HepG2 (cell line): ENCODE results near the gene CNR2. TPM values are rescaled to one million over a fixed set of nuclear protein-coding genes. Genes with fewer than 3 reads are reported as not detected.

Experiments used
- ATAC-seq: fragments of 200-7000 bp; cut with Tn5 transposase; 3 replicates; pipeline ENCODE4 v1.9.1; 2020; ENCODE audit warnings: mild to moderate bottlenecking, moderate library complexity
- BruUV-seq: library from RNA; stranded (reverse); fragments of 400-500 nt; replicated peaks from 2 replicates; lab custom pipeline; 2021; lab: Mats Ljungman, UMichigan
- CTCF ChIA-PET: fragments of 300-600 bp; formaldehyde crosslinking; extraction: SDS; loops from one replicate; lab custom pipeline; 2021; ENCODE audit warnings: low total read pairs, inconsistent platforms, low intra/inter-chr PET ratio; lab: Yijun Ruan, JAX
- POLR2A ChIA-PET: fragments of 350-600 bp; sonication (Branson Sonifier 250); formaldehyde crosslinking; loops from one replicate; lab custom pipeline; 2020; ENCODE audit warnings: antibody characterized with exemption, inconsistent platforms; lab: Yijun Ruan, JAX
- DNase-seq: peaks from one replicate; pipeline ENCODE4 v3.0.0-alpha.2; 2015; ENCODE audit warnings: low spot score
- FAIRE-seq: peaks from 3 replicates; lab custom pipeline; 2011; peaks lifted over from hg19 to GRCh38; lab: Jason Lieb, UNC
- H2AFZ ChIP-seq: one replicate; pipeline ENCODE4 v1.6.1; 2011; ENCODE audit warnings: low read length, inconsistent platforms
- H3K27ac ChIP-seq: fragments of 300-600 bp; 3 replicates; pipeline ENCODE4 v1.8.0; 2011; ENCODE audit warnings: mixed run types, mild to moderate bottlenecking, mixed read lengths, low read length, inconsistent platforms; ENCODE audit not compliant: insufficient read depth; ENCODE audit errors: extremely low read length
- H3K27me3 ChIP-seq, 2 experiments: fragments of 200-600 bp in 1 of 2; 2 replicates in 1 of 2; 3 replicates in 1 of 2; pipeline versions ENCODE4 v1.6.0 to v1.8.0; 2011; ENCODE audit warnings: low read length in 2 of 2, mild to moderate bottlenecking in 2 of 2, moderate library complexity in 2 of 2, inconsistent platforms in 1 of 2; ENCODE audit not compliant: insufficient read depth in 2 of 2, control insufficient read depth in 1 of 2
- H3K36me3 ChIP-seq, 2 experiments: fragments of 200-600 bp in 1 of 2; replicated peaks in 1 of 2; 2 replicates in 1 of 2; 3 replicates in 1 of 2; pipeline versions ENCODE4 v1.5.1 to v1.8.0; 2011; ENCODE audit warnings: low read length in 2 of 2, inconsistent platforms in 1 of 2; ENCODE audit not compliant: insufficient read depth in 2 of 2, control insufficient read depth in 1 of 2
- H3K4me1 ChIP-seq: 2 replicates; pipeline ENCODE4 v1.5.1; 2012; ENCODE audit warnings: low read length, inconsistent platforms; ENCODE audit not compliant: insufficient read depth
- H3K4me2 ChIP-seq: 2 replicates; pipeline ENCODE4 v1.6.0; 2011; ENCODE audit warnings: low read depth, low read length, inconsistent platforms
- H3K4me3 ChIP-seq, 3 experiments: fragments of 200-600 bp in 1 of 3; sonication (generic), shearing (Covaris generic) in 1 of 3; replicated peaks in 1 of 3; 2 replicates each; pipeline ENCODE4 v1.5.1; 2011 to 2016; ENCODE audit warnings: low read length in 3 of 3, inconsistent platforms in 2 of 3, low read depth in 2 of 3, mild to moderate bottlenecking in 2 of 3, control low read depth in 1 of 3, mixed read lengths in 1 of 3; ENCODE audit not compliant: insufficient read depth in 1 of 3
- H3K79me2 ChIP-seq: one replicate; pipeline ENCODE4 v1.6.1; 2011; ENCODE audit warnings: low read length, inconsistent platforms; ENCODE audit not compliant: insufficient read depth
- H3K9ac ChIP-seq: 2 replicates; pipeline ENCODE4 v1.6.0; 2011; ENCODE audit warnings: mild to moderate bottlenecking, low read depth, low read length, inconsistent platforms; ENCODE audit not compliant: insufficient read depth
- H3K9me3 ChIP-seq: 2 replicates; pipeline ENCODE4 v1.5.1; 2012; ENCODE audit warnings: mild to moderate bottlenecking, low read length
- H4K20me1 ChIP-seq: 2 replicates; pipeline ENCODE4 v1.6.0; 2011; ENCODE audit warnings: inconsistent platforms, mild to moderate bottlenecking, low read length, moderate library complexity; ENCODE audit not compliant: insufficient read depth
- EEA1 ChIP-seq: sonication (generic); formaldehyde crosslinking; IDR thresholded peaks from 2 replicates; pipeline ENCODE4 v1.5.1; 2020; ENCODE audit warnings: mild to moderate bottlenecking, missing genetic modification reagents, borderline replicate concordance
- MAF1 ChIP-seq: sonication (generic); formaldehyde crosslinking; IDR thresholded peaks from 2 replicates; pipeline ENCODE4 v1.5.0; 2020; ENCODE audit warnings: missing genetic modification reagents, borderline replicate concordance
- POLR2A ChIP-seq, 2 experiments: IDR thresholded peaks; 2 replicates each; pipeline ENCODE4 v1.6.1; 2011; ENCODE audit warnings: low read depth in 2 of 2, low read length in 2 of 2, mild to moderate bottlenecking in 1 of 2, moderate library complexity in 1 of 2; ENCODE audit not compliant: insufficient read depth in 1 of 2
- WIZ ChIP-seq: sonication (generic); formaldehyde crosslinking; IDR thresholded peaks from 2 replicates; pipeline ENCODE4 v1.5.1; 2020; ENCODE audit warnings: mild to moderate bottlenecking, missing genetic modification reagents
- ZC3H4 ChIP-seq: sonication (generic); formaldehyde crosslinking; IDR thresholded peaks from 2 replicates; pipeline ENCODE4 v1.4.0; 2020; ENCODE audit warnings: missing genetic modification reagents, borderline replicate concordance
- WGBS: methylation state at CpG from one replicate; pipeline ENCODE4 v1.1.6; 2017; ENCODE audit warnings: low lambda C conversion rate; 5-methylcytosine and 5-hydroxymethylcytosine counted together
- in situ Hi-C: cut with HindIII; loops from 2 replicates; pipeline ENCODE4 v1.10.0; 2017; ENCODE audit warnings: low pct_unique_long_range_greater_than_20kb; ENCODE audit not compliant: extremely low pct_ligation_motif_present
- intact Hi-C: fragments of 100-400 bp; cut with micrococcal nuclease; formaldehyde crosslinking; loops from one replicate; pipeline ENCODE4 v1.10.0; 2022; ENCODE audit not compliant: unreplicated experiment
- microRNA counts: library from miRNA; unstranded; fragments of <30 nt; microRNA quantifications from one replicate; lab custom pipeline; 2015
- microRNA-seq: library from miRNA; unstranded; fragments of <30 nt; microRNA quantifications from one replicate; pipeline ENCODE4, GENCODE V29; 2020
- polyA plus RNA-seq, 8 experiments: library from polyadenylated mRNA; depleted of rRNA in 3 of 8; stranded (reverse) in 7 of 8; unstranded in 1 of 8; fragments of >200 nt; fragmentation: Illumina TruSeq in 4 of 8; extraction: Trizol in 4 of 8; gene quantifications; 2 replicates each; pipeline versions ENCODE4 v1.2.1 to v1.2.3, GENCODE V29; 2011 to 2016; ENCODE audit warnings: low read depth in 4 of 8, missing spikeins in 1 of 8, mixed read lengths in 1 of 8; ENCODE audit not compliant: insufficient read depth in 1 of 8
- small RNA-seq, 3 experiments: library from RNA; depleted of rRNA; stranded (forward); fragments of <200 nt; gene quantifications; one replicate each; pipeline ENCODE3, GENCODE V24; 2012; ENCODE audit warnings: low read depth in 2 of 3, low replicate concordance in 1 of 3; ENCODE audit not compliant: insufficient read length in 3 of 3, insufficient read depth in 2 of 3
- total RNA-seq, 5 experiments: library from RNA; depleted of rRNA; stranded (reverse); fragments of >200 nt; fragmentation: Illumina TruSeq; extraction: Trizol; gene quantifications; 2 replicates each; pipeline ENCODE4 v1.2.3, GENCODE V29; 2016; ENCODE audit warnings: low read depth in 1 of 5

The CNR2 gene
- total and polyA plus RNA-seq, 2 of the 13 experiments (the other 11 are each of a cell fraction or from before 2014, with no cell fraction given) = not detected

DNA sequence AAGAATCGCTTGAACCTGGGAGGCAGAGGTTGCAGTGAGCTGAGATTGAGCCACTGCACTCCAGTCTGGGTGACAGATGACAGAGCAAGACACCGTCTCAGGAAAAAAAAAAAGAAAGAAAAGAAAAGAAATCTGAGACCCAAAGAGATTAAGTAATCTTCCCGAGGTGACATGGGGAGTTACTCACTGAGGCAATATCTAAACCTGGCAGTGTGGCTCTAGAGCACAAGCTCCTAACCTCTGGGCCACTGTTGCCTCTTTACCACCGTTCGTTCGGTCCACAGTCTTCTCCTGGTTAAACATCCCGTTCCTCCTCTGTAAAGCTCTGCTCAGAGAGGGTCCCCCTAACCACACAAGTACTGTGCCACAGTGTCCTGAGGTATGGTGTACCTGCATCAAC, 89.4 kb downstream of the CNR2 start:
- TF ChIP-seq WIZ = no peak
- peak in 1 of 2 experiments; percentile 31; a peak in 1 of 4 replicates for TF ChIP-seq POLR2A (IDR thresholded peaks at IDR 0.05; ENCODE audit: insufficient read depth in 1 of 2, low read depth in 2 of 2, low read length in 2 of 2)
- TF ChIP-seq MAF1 (CRISPR knock-in tag) = no peak
- TF ChIP-seq ZC3H4 (CRISPR knock-in tag) = peak; percentile 47; the same call in 1 of the 2 replicates
- no peak for TF ChIP-seq EEA1 (CRISPR knock-in tag)
- Histone ChIP-seq H3K4me2 (peak overlapping the region; percentile 89), H3K36me3 (no peaks in the 10 kb centered on the region), H3K27ac (peak overlapping the region; percentile 99), H3K4me3 (peak overlapping the region; percentile 90 to 100 (median 99); a peak in 5 of 6 replicates), H4K20me1 (no peaks in the 10 kb centered on the region), H3K9me3 (no peaks in the 10 kb centered on the region), H3K4me1 (peaks cover 22% of the 10 kb centered on the region), H3K27me3 (no peaks in the 10 kb centered on the region; a peak in 1 of 5 replicates), H2AFZ (no peak overlapping the region), H3K79me2 (peaks cover 14% of the 10 kb centered on the region), H3K9ac (peak overlapping the region; percentile 100; the same call in 1 of the 2 replicates)
- intact Hi-C loops (no loop called here), in situ Hi-C loops (no loop called here)
- BruUV-seq = no TSS peak
- 77% methylated on average over 7 of the region's 7 CpGs for WGBS
- DNase-seq = no peak
- no peak for FAIRE-seq
- POLR2A ChIA-PET = interaction anchor here (1.0 to 5.2 kb wide), 8 partner anchors 9 to 366 kb away, joined by 3 to 71 read pairs (median 4); partner anchors contain the start of genes ELOA, GALE and PITHD1
- no peak for ATAC-seq
- CTCF ChIA-PET = no interaction called here

MicroRNAs encoded within 50 kb of the gene (microRNA counts, 767-probe panel; counts per million panel counts)
- not detected for microRNA hsa-miR-378f (lab: Ali Mortazavi, UCI)

Small RNA genes lying within 50 kb of the gene (microRNA-seq; reads per million reads assigned to microRNA genes)
- gene MIR378F = not detected

Small RNA genes lying within 50 kb of the gene (small RNA-seq; reads per million reads assigned to genes)
- 0 reads per million in 3 experiments for gene MIR378F

Other genes with a start within 250 kb of the CNR2 start
- 2,010 and 2,638 TPM in 2 replicates for gene RPL11, start 221.6 kb downstream of the CNR2 start, total RNA-seq (2016; rRNA removed; fragmentation: Illumina TruSeq; extraction: Trizol)
- 1,552 and 1,682 TPM in 2 replicates for gene RPL11, start 221.6 kb downstream of the CNR2 start, polyA plus RNA-seq (2011; rRNA removed)
- gene ELOA, start 169.9 kb downstream of the CNR2 start, total RNA-seq (2016; rRNA removed; fragmentation: Illumina TruSeq; extraction: Trizol) = 28.5 and 36.3 TPM in 2 replicates
- gene ELOA, start 169.9 kb downstream of the CNR2 start, polyA plus RNA-seq (2011; rRNA removed) = 14.2 and 14.8 TPM in 2 replicates
- 37.3 and 44.9 TPM in 2 replicates for gene PITHD1, start 134.9 kb downstream of the CNR2 start, total RNA-seq (2016; rRNA removed; fragmentation: Illumina TruSeq; extraction: Trizol)
- 26.6 and 28.0 TPM in 2 replicates for gene PITHD1, start 134.9 kb downstream of the CNR2 start, polyA plus RNA-seq (2011; rRNA removed)
- gene LYPLA2, start 122.2 kb downstream of the CNR2 start, total RNA-seq (2016; rRNA removed; fragmentation: Illumina TruSeq; extraction: Trizol) = 73.2 and 90.3 TPM in 2 replicates
- gene LYPLA2, start 122.2 kb downstream of the CNR2 start, polyA plus RNA-seq (2011; rRNA removed) = 72.1 and 96.1 TPM in 2 replicates
- gene GALE, start 112.6 kb downstream of the CNR2 start, total RNA-seq (2016; rRNA removed; fragmentation: Illumina TruSeq; extraction: Trizol) = 85.2 and 86.6 TPM in 2 replicates
- 88.4 and 99.0 TPM in 2 replicates for gene GALE, start 112.6 kb downstream of the CNR2 start, polyA plus RNA-seq (2011; rRNA removed)
- gene HMGCL, start 87.9 kb downstream of the CNR2 start, total RNA-seq (2016; rRNA removed; fragmentation: Illumina TruSeq; extraction: Trizol) = 21.3 and 30.0 TPM in 2 replicates
- 41.4 and 48.7 TPM in 2 replicates for gene HMGCL, start 87.9 kb downstream of the CNR2 start, polyA plus RNA-seq (2011; rRNA removed)
- gene FUCA1, start 45.1 kb downstream of the CNR2 start, total RNA-seq (2016; rRNA removed; fragmentation: Illumina TruSeq; extraction: Trizol) = 14.9 and 33.6 TPM in 2 replicates
- gene FUCA1, start 45.1 kb downstream of the CNR2 start, polyA plus RNA-seq (2011; rRNA removed) = 29.9 and 32.7 TPM in 2 replicates
- gene PNRC2, start 46.5 kb upstream of the CNR2 start, total RNA-seq (2016; rRNA removed; fragmentation: Illumina TruSeq; extraction: Trizol) = 97.5 and 159 TPM in 2 replicates
- 53.3 and 74.9 TPM in 2 replicates for gene PNRC2, start 46.5 kb upstream of the CNR2 start, polyA plus RNA-seq (2011; rRNA removed)
- gene SRSF10, start 67.0 kb upstream of the CNR2 start, total RNA-seq (2016; rRNA removed; fragmentation: Illumina TruSeq; extraction: Trizol) = 156 and 186 TPM in 2 replicates
- gene SRSF10, start 67.0 kb upstream of the CNR2 start, polyA plus RNA-seq (2011; rRNA removed) = 98.2 and 126 TPM in 2 replicates
- 15.3 and 16.5 TPM in 2 replicates for gene MYOM3, start 198.8 kb upstream of the CNR2 start, total RNA-seq (2016; rRNA removed; fragmentation: Illumina TruSeq; extraction: Trizol)
- gene MYOM3, start 198.8 kb upstream of the CNR2 start, polyA plus RNA-seq (2011; rRNA removed) = 5.8 and 7.9 TPM in 2 replicates
- 2.1 and 4.4 TPM in 2 replicates for gene IL22RA1, start 229.8 kb upstream of the CNR2 start, total RNA-seq (2016; rRNA removed; fragmentation: Illumina TruSeq; extraction: Trizol)
- 10.2 and 13.3 TPM in 2 replicates for gene IL22RA1, start 229.8 kb upstream of the CNR2 start, polyA plus RNA-seq (2011; rRNA removed)